ENCODE results near the gene PLCH1.

PLCH1 gene

GRCh38 chr3:155388417-155388816, 356.5 kb downstream of the PLCH1 start:
- ChIA-PET CTCF (interaction anchor here (1.5 kb wide), 1 partner anchor 313 kb away, joined by 3 read pairs; no protein-coding TSS in a partner anchor), POLR2A (no interaction called here)
- no peak for DNase-seq (ENCODE audit: extremely low spot score)
- no peak for TF ChIP-seq FOXK2 (IDR thresholded peaks at IDR 0.05)

GRCh38 chr3:155387571-155387970, 357.3 kb downstream of the PLCH1 start:
- no peak for TF ChIP-seq PKNOX1 (IDR thresholded peaks at IDR 0.05)
- TF ChIP-seq ELF4 (IDR thresholded peaks at IDR 0.05) = no peak
- no peak for TF ChIP-seq ZNF384 (IDR thresholded peaks at IDR 0.05)
- no peak for TF ChIP-seq L3MBTL2 (conservative IDR thresholded peaks at IDR 0.05)
- CTCF ChIA-PET = interaction anchor here (1.5 kb wide), 1 partner anchor 314 kb away, joined by 3 read pairs; no protein-coding TSS in a partner anchor
- no peak for DNase-seq (ENCODE audit: extremely low spot score)
- POLR2A ChIA-PET = no interaction called here

- ChIA-PET CTCF (no interaction called here), POLR2A (no interaction called here)
- no peak for DNase-seq (ENCODE audit: extremely low spot score)
- TF ChIP-seq ELF4 (IDR thresholded peaks at IDR 0.05) = no peak
- TF ChIP-seq TARDBP (IDR thresholded peaks at IDR 0.05) = no peak
- TF ChIP-seq LEF1 (IDR thresholded peaks at IDR 0.05; ENCODE audit: borderline replicate concordance) = no peak
- TF ChIP-seq SP1 (IDR thresholded peaks at IDR 0.05) = no peak
- TF ChIP-seq FOXA1 (IDR thresholded peaks at IDR 0.05) = no peak
- TF ChIP-seq PKNOX1 (IDR thresholded peaks at IDR 0.05) = no peak
- no peak for TF ChIP-seq FOXK2 (IDR thresholded peaks at IDR 0.05)
- TF ChIP-seq ZNF384 (IDR thresholded peaks at IDR 0.05) = no peak
- TF ChIP-seq BHLHE40 (IDR thresholded peaks at IDR 0.05; ENCODE audit: borderline replicate concordance) = no peak
- TF ChIP-seq CTBP1 (IDR thresholded peaks at IDR 0.05; ENCODE audit: borderline replicate concordance) = no peak
- TF ChIP-seq ARNT (IDR thresholded peaks at IDR 0.05) = no peak
- TF ChIP-seq L3MBTL2 (conservative IDR thresholded peaks at IDR 0.05) = no peak
- TF ChIP-seq NFRKB (IDR thresholded peaks at IDR 0.05) = no peak
- no peak for TF ChIP-seq FOXM1 (IDR thresholded peaks at IDR 0.05; ENCODE audit: borderline replicate concordance)
- no peak for TF ChIP-seq SUZ12 (IDR thresholded peaks at IDR 0.05)
- no peak for TF ChIP-seq HDGF (IDR thresholded peaks at IDR 0.05; ENCODE audit: borderline replicate concordance)
These were observed 358.0 kb downstream of the PLCH1 start for GRCh38 chr3:155386919-155387318.

- no peak for TF ChIP-seq FOXK2 (IDR thresholded peaks at IDR 0.05)
- ChIA-PET CTCF (no interaction called here), POLR2A (no interaction called here)
- no peak for DNase-seq (ENCODE audit: extremely low spot score)
These were observed 358.8 kb downstream of the PLCH1 start for GRCh38 chr3:155385896-155386625.

GRCh38 chr3:155382396-155383042, 362.4 kb downstream of the PLCH1 start:
- peak; percentile 76 for DNase-seq (ENCODE audit: extremely low spot score)
- ChIA-PET CTCF (interaction anchor here (0.7 to 2.4 kb wide), 3 partner anchors 11 to 319 kb away, joined by 3 to 21 read pairs (median 3); no protein-coding TSS in a partner anchor), POLR2A (no interaction called here)
- TF ChIP-seq BHLHE40 (IDR thresholded peaks at IDR 0.05; ENCODE audit: borderline replicate concordance) (no peak), PKNOX1 (IDR thresholded peaks at IDR 0.05) (no peak), HDGF (IDR thresholded peaks at IDR 0.05; ENCODE audit: borderline replicate concordance) (no peak), FOXM1 (IDR thresholded peaks at IDR 0.05; ENCODE audit: borderline replicate concordance) (no peak), FOXK2 (IDR thresholded peaks at IDR 0.05) (0 out of 2 replicates have a peak, but pooled peaks have one; percentile 27)

GRCh38 chr3:155377847-155378246, 367.0 kb downstream of the PLCH1 start:
- ChIA-PET POLR2A (no interaction called here), CTCF (no interaction called here)
- TF ChIP-seq SP1 (IDR thresholded peaks at IDR 0.05) = no peak
- no peak for TF ChIP-seq SUZ12 (IDR thresholded peaks at IDR 0.05)
- no peak for TF ChIP-seq LEF1 (IDR thresholded peaks at IDR 0.05; ENCODE audit: borderline replicate concordance)
- TF ChIP-seq NFRKB (IDR thresholded peaks at IDR 0.05) = no peak
- TF ChIP-seq ARNT (IDR thresholded peaks at IDR 0.05) = no peak
- no peak for TF ChIP-seq FOXK2 (IDR thresholded peaks at IDR 0.05)
- no peak for DNase-seq (ENCODE audit: extremely low spot score)

GRCh38 chr3:155377071-155377470, 367.8 kb downstream of the PLCH1 start:
- POLR2A ChIA-PET = no interaction called here
- DNase-seq (ENCODE audit: extremely low spot score) = no peak
- CTCF ChIA-PET = no interaction called here
- TF ChIP-seq ZNF384 (IDR thresholded peaks at IDR 0.05) (no peak), LEF1 (IDR thresholded peaks at IDR 0.05; ENCODE audit: borderline replicate concordance) (no peak), NFRKB (IDR thresholded peaks at IDR 0.05) (no peak), FOXA1 (IDR thresholded peaks at IDR 0.05) (no peak), FOXM1 (IDR thresholded peaks at IDR 0.05; ENCODE audit: borderline replicate concordance) (no peak), SUZ12 (IDR thresholded peaks at IDR 0.05) (no peak), TARDBP (IDR thresholded peaks at IDR 0.05) (no peak), PKNOX1 (IDR thresholded peaks at IDR 0.05) (no peak), SP1 (IDR thresholded peaks at IDR 0.05) (no peak), ARNT (IDR thresholded peaks at IDR 0.05) (no peak), FOXK2 (IDR thresholded peaks at IDR 0.05) (no peak)
